HEK293 (cell line): ENCODE results near the gene DHRS3.

Experiments
- CTCF ChIA-PET: fragments of 350-600 bp; formaldehyde crosslinking; extraction: SDS; loops from one replicate; lab custom pipeline; 2021; ENCODE audit warnings: antibody characterized with exemption; lab: Yijun Ruan, JAX
- POLR2A ChIA-PET: fragments of 300-600 bp; formaldehyde crosslinking; extraction: SDS; loops from one replicate; lab custom pipeline; 2020; ENCODE audit warnings: antibody characterized with exemption, inconsistent platforms; lab: Yijun Ruan, JAX
- H3K27ac ChIP-seq: fragments of 200-500 bp; sonication (Bioruptor generic); 2 replicates; pipeline ENCODE4 v1.5.1; 2014; ENCODE audit warnings: low read depth, low read length, control low read depth, inconsistent platforms; ENCODE audit errors: extremely low read depth
- H3K36me3 ChIP-seq, 2 experiments: fragments of 200-500 bp in 1 of 2; sonication (Bioruptor generic) in 1 of 2; 1 replicate in 1 of 2; 2 replicates in 1 of 2; pipeline ENCODE4 v1.5.1; 2014 to 2017; ENCODE audit warnings: inconsistent platforms in 2 of 2, low read length in 2 of 2; ENCODE audit not compliant: control insufficient read depth in 2 of 2, insufficient read depth in 1 of 2
- H3K4me1 ChIP-seq: fragments of 200-500 bp; sonication (Bioruptor generic); 2 replicates; pipeline ENCODE4 v1.5.1; 2014; ENCODE audit warnings: mild to moderate bottlenecking, low read length, inconsistent platforms; ENCODE audit not compliant: control insufficient read depth, insufficient read depth
- H3K4me3 ChIP-seq: 2 replicates; pipeline ENCODE4 v1.5.1; 2011; ENCODE audit warnings: low read depth, mild to moderate bottlenecking, control low read depth, low read length, moderate library complexity
- H3K9me3 ChIP-seq: fragments of 200-500 bp; sonication (Bioruptor generic); 2 replicates; pipeline ENCODE4 v1.5.1; 2014; ENCODE audit warnings: low read depth, low read length, inconsistent platforms; ENCODE audit not compliant: control insufficient read depth, insufficient read depth
- BCL11B ChIP-seq: fragments of 450-650 bp; formaldehyde crosslinking; IDR thresholded peaks from 2 replicates; pipeline ENCODE4 v1.5.1; 2016; ENCODE audit warnings: low read depth, missing biosample characterization, missing genetic modification characterization
- KLF10 ChIP-seq: fragments of 450-650 bp; IDR thresholded peaks from 2 replicates; pipeline ENCODE4 v1.5.1; 2018; ENCODE audit warnings: missing biosample characterization, mild to moderate bottlenecking, missing genetic modification characterization
- KLF9 ChIP-seq: fragments of 450-650 bp; formaldehyde crosslinking; IDR thresholded peaks from 2 replicates; pipeline ENCODE4 v1.5.1; 2016; ENCODE audit warnings: missing biosample characterization, missing genetic modification characterization, low read depth
- MZF1 ChIP-seq: fragments of 450-650 bp; formaldehyde crosslinking; IDR thresholded peaks from 2 replicates; pipeline ENCODE4 v1.5.1; 2017; ENCODE audit warnings: missing biosample characterization, missing genetic modification characterization, borderline replicate concordance
- PRDM1 ChIP-seq: fragments of 450-650 bp; formaldehyde crosslinking; IDR thresholded peaks from 2 replicates; pipeline ENCODE4; 2016; ENCODE audit warnings: missing biosample characterization, missing genetic modification characterization
- PRDM10 ChIP-seq: fragments of 450-650 bp; formaldehyde crosslinking; IDR thresholded peaks from 2 replicates; pipeline ENCODE4 v1.5.1; 2016; ENCODE audit warnings: missing biosample characterization, missing genetic modification characterization
- ZBTB44 ChIP-seq: fragments of 450-650 bp; IDR thresholded peaks from 2 replicates; pipeline ENCODE4 v1.5.1; 2018; ENCODE audit warnings: missing biosample characterization, mild to moderate bottlenecking, missing genetic modification characterization
- ZNF146 ChIP-seq: fragments of 450-650 bp; formaldehyde crosslinking; IDR thresholded peaks from 2 replicates; pipeline ENCODE4 v1.5.1; 2016; ENCODE audit warnings: missing biosample characterization, missing genetic modification characterization
- ZNF214 ChIP-seq: fragments of 450-650 bp; formaldehyde crosslinking; IDR thresholded peaks from 2 replicates; pipeline ENCODE4 v1.5.1; 2017; ENCODE audit warnings: missing biosample characterization, mild to moderate bottlenecking, missing genetic modification characterization, borderline replicate concordance
- ZNF23 ChIP-seq: fragments of 450-650 bp; formaldehyde crosslinking; IDR thresholded peaks from 2 replicates; pipeline ENCODE4 v1.5.1; 2016; ENCODE audit warnings: missing biosample characterization, missing genetic modification characterization, borderline replicate concordance
- ZNF335 ChIP-seq: fragments of 450-650 bp; formaldehyde crosslinking; conservative IDR thresholded peaks from 2 replicates; pipeline ENCODE4 v1.5.1; 2016; ENCODE audit warnings: missing biosample characterization, missing genetic modification characterization
- ZNF416 ChIP-seq: fragments of 450-650 bp; formaldehyde crosslinking; IDR thresholded peaks from 2 replicates; pipeline ENCODE4 v1.5.1; 2016; ENCODE audit warnings: missing biosample characterization, missing genetic modification characterization
- ZNF501 ChIP-seq: fragments of 450-650 bp; formaldehyde crosslinking; IDR thresholded peaks from 2 replicates; pipeline ENCODE4 v1.5.1; 2016; ENCODE audit warnings: missing biosample characterization, missing genetic modification characterization
- ZNF610 ChIP-seq: fragments of 450-650 bp; formaldehyde crosslinking; IDR thresholded peaks from 2 replicates; pipeline ENCODE4 v1.5.1; 2016; ENCODE audit warnings: missing biosample characterization, missing genetic modification characterization, borderline replicate concordance
- ZNF621 ChIP-seq: fragments of 450-650 bp; formaldehyde crosslinking; IDR thresholded peaks from 2 replicates; pipeline ENCODE4 v1.5.1; 2017; ENCODE audit warnings: missing biosample characterization, missing genetic modification characterization
- ZNF623 ChIP-seq: fragments of 450-650 bp; formaldehyde crosslinking; IDR thresholded peaks from 2 replicates; pipeline ENCODE4 v1.5.1; 2016; ENCODE audit warnings: missing biosample characterization, missing genetic modification characterization
- ZNF645 ChIP-seq: fragments of 450-650 bp; formaldehyde crosslinking; IDR thresholded peaks from 2 replicates; pipeline ENCODE4; 2016; ENCODE audit warnings: missing biosample characterization, missing genetic modification characterization
- ZNF654 ChIP-seq: fragments of 450-650 bp; formaldehyde crosslinking; IDR thresholded peaks from 2 replicates; pipeline ENCODE4 v1.5.1; 2016; ENCODE audit warnings: low read depth, missing biosample characterization, missing genetic modification characterization
- ZNF670 ChIP-seq: fragments of 450-650 bp; formaldehyde crosslinking; IDR thresholded peaks from 2 replicates; pipeline ENCODE4 v1.5.1; 2016; ENCODE audit warnings: missing biosample characterization, missing genetic modification characterization, low read depth
- TF ChIP-seq, protein P1 (sequence below): fragments of 450-650 bp; formaldehyde crosslinking; IDR thresholded peaks from 2 replicates; pipeline ENCODE4 v1.5.1; 2016; ENCODE audit warnings: missing biosample characterization, missing genetic modification characterization, low read depth
- TF ChIP-seq, protein P2 (sequence below): fragments of 450-650 bp; formaldehyde crosslinking; IDR thresholded peaks from 2 replicates; pipeline ENCODE4 v1.5.1; 2016; ENCODE audit warnings: missing biosample characterization, missing genetic modification characterization

The DHRS3 gene

GRCh38 chr1:12620931-12621330, 2.9 kb upstream of the DHRS3 start:
- Histone ChIP-seq H3K27ac (no peak overlapping the region), H3K36me3 (no peaks in the 10 kb centered on the region), H3K4me3 (no peak overlapping the region), H3K4me1 (peaks cover 5% of the 10 kb centered on the region), H3K9me3 (no peaks in the 10 kb centered on the region)
- TF ChIP-seq ZBTB44 (tag by site-specific recombination) (no peak), KLF10 (no peak)
- ChIA-PET CTCF (interaction anchor here (0.6 to 5.0 kb wide), 13 partner anchors 19 to 496 kb away, joined by 3 to 45 read pairs (median 4); no protein-coding TSS in a partner anchor), POLR2A (no interaction called here)

DNA sequence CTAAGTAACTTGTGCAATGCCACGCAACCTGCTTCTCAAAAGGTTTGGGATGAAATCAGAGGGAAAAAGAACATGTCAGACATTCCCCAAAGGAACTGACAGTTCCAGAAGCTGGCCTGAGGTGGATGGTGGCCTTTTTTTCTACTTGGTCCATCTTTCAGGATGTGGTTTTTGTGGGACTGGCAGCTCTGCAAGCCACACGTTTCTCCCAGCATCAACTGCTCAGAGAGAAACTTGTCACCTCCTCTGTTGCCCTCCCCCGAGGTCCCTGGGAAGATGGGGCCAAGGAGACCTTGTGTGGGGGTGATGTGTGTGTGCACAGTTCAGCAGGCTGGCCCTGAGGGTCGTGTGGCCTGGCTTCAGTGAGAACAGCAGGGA, 2.5 kb upstream of the DHRS3 start:
- H3K4me1 ChIP-seq = peaks cover 8% of the 10 kb centered on the region
- H3K36me3 ChIP-seq = no peaks in the 10 kb centered on the region
- no peak overlapping the region for H3K4me3 ChIP-seq
- POLR2A ChIA-PET = interaction anchor here (5.4 to 5.7 kb wide), 2 partner anchors 25 to 142 kb away, joined by 50 to 101 read pairs; no protein-coding TSS in a partner anchor
- TF ChIP-seq ZNF670 (tag by site-specific recombination) (no peak), ZNF610 (tag by site-specific recombination) (no peak), BCL11B (tag by site-specific recombination) (no peak), ZNF501 (tag by site-specific recombination) (no peak)
- CTCF ChIA-PET = interaction anchor here (0.6 to 5.0 kb wide), 20 partner anchors 16 to 496 kb away, joined by 3 to 45 read pairs (median 4); no protein-coding TSS in a partner anchor
- H3K9me3 ChIP-seq = no peaks in the 10 kb centered on the region
- no peak overlapping the region for H3K27ac ChIP-seq

- no peak overlapping the region for H3K4me3 ChIP-seq
- no peaks in the 10 kb centered on the region for H3K9me3 ChIP-seq
- H3K4me1 ChIP-seq = peaks cover 9% of the 10 kb centered on the region
- peak overlapping the region; percentile 99 for H3K27ac ChIP-seq
- ChIA-PET CTCF (interaction anchor here (0.6 to 5.0 kb wide), 25 partner anchors 16 to 1149 kb away, joined by 3 to 45 read pairs (median 4); no protein-coding TSS in a partner anchor), POLR2A (interaction anchor here (1.4 to 5.7 kb wide), 6 partner anchors 19 to 166 kb away, joined by 5 to 101 read pairs (median 10); no protein-coding TSS in a partner anchor)
- H3K36me3 ChIP-seq = no peaks in the 10 kb centered on the region
- TF ChIP-seq ZNF623 (tag by site-specific recombination) (no peak), ZNF654 (tag by site-specific recombination) (peak; percentile 84), ZNF146 (no peak), KLF9 (tag by site-specific recombination) (peak; percentile 33; the same call in 1 of the 2 replicates), PRDM10 (tag by site-specific recombination) (no peak), ZNF416 (tag by site-specific recombination) (no peak), ZNF23 (tag by site-specific recombination) (no peak), ZNF214 (no peak), MZF1 (no peak), PRDM1 (tag by site-specific recombination) (no peak), ZNF645 (tag by site-specific recombination) (no peak), ZNF621 (no peak), ZNF335 (tag by site-specific recombination) (no peak)
- TF ChIP-seq, protein P1, sequence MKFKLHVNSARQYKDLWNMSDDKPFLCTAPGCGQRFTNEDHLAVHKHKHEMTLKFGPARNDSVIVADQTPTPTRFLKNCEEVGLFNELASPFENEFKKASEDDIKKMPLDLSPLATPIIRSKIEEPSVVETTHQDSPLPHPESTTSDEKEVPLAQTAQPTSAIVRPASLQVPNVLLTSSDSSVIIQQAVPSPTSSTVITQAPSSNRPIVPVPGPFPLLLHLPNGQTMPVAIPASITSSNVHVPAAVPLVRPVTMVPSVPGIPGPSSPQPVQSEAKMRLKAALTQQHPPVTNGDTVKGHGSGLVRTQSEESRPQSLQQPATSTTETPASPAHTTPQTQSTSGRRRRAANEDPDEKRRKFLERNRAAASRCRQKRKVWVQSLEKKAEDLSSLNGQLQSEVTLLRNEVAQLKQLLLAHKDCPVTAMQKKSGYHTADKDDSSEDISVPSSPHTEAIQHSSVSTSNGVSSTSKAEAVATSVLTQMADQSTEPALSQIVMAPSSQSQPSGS (tag by site-specific recombination) = no peak
- TF ChIP-seq, protein P2, sequence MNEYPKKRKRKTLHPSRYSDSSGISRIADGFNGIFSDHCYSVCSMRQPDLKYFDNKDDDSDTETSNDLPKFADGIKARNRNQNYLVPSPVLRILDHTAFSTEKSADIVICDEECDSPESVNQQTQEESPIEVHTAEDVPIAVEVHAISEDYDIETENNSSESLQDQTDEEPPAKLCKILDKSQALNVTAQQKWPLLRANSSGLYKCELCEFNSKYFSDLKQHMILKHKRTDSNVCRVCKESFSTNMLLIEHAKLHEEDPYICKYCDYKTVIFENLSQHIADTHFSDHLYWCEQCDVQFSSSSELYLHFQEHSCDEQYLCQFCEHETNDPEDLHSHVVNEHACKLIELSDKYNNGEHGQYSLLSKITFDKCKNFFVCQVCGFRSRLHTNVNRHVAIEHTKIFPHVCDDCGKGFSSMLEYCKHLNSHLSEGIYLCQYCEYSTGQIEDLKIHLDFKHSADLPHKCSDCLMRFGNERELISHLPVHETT = no peak
These were observed 1.9 kb upstream of the DHRS3 start for GRCh38 chr1:12619792-12620487.
